ENCODE measurements around the gene LHX1. TPM values are rescaled to one million over a fixed set of nuclear protein-coding genes. Genes with fewer than 3 reads are reported as not detected.

LHX1 gene
- total RNA-seq, 1 donor from 2014 or later: not detected

DNA sequence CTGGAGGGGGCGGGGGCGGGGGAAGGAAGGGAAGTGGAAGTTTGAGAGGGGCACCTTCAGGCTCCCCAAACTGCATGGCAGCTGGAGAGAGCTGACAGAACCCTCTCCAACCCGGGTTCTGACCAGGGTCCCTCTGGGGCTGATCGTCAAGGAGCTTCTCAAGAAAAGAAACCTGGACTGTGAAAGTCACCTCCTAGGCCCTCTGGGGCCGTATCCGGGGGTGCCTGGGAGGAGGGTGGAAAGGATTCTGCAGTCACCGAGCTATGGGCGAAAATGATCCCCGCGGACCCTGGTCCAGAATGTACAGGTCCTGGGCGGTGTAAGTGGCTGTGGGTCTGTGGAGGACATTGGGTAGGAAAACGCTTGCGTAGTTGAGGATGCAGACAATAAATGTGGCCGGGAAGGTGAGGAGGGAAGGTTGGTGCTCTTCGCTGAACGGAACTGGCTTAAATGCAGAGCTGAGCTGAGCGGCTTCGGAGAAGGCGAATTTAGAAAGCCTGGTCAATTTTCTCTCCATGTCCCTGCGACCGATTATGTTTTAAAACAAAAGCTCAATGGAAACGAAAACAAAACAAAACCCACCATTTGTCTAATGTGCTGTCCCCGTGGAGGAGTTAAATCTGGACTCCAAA lies 3.6 kb upstream of the LHX1 start:
- H3K4me1 ChIP-seq: peaks cover 63% of the 10 kb centered on the region
- H3K27me3 ChIP-seq: peaks cover 100% of the 10 kb centered on the region
- H3K27ac ChIP-seq: no peak overlapping the region
- H3K4me3 ChIP-seq: no peak overlapping the region
- intact Hi-C loops (cut with DNase I): no loop called here
- no peaks in the 10 kb centered on the region for H3K9me3 ChIP-seq
- H3K36me3 ChIP-seq: no peaks in the 10 kb centered on the region
- DNase-seq: no peak
- TF ChIP-seq, protein P1, sequence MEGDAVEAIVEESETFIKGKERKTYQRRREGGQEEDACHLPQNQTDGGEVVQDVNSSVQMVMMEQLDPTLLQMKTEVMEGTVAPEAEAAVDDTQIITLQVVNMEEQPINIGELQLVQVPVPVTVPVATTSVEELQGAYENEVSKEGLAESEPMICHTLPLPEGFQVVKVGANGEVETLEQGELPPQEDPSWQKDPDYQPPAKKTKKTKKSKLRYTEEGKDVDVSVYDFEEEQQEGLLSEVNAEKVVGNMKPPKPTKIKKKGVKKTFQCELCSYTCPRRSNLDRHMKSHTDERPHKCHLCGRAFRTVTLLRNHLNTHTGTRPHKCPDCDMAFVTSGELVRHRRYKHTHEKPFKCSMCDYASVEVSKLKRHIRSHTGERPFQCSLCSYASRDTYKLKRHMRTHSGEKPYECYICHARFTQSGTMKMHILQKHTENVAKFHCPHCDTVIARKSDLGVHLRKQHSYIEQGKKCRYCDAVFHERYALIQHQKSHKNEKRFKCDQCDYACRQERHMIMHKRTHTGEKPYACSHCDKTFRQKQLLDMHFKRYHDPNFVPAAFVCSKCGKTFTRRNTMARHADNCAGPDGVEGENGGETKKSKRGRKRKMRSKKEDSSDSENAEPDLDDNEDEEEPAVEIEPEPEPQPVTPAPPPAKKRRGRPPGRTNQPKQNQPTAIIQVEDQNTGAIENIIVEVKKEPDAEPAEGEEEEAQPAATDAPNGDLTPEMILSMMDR (IDR thresholded peaks at IDR 0.05): no peak
- ATAC-seq: no peak

DNA sequence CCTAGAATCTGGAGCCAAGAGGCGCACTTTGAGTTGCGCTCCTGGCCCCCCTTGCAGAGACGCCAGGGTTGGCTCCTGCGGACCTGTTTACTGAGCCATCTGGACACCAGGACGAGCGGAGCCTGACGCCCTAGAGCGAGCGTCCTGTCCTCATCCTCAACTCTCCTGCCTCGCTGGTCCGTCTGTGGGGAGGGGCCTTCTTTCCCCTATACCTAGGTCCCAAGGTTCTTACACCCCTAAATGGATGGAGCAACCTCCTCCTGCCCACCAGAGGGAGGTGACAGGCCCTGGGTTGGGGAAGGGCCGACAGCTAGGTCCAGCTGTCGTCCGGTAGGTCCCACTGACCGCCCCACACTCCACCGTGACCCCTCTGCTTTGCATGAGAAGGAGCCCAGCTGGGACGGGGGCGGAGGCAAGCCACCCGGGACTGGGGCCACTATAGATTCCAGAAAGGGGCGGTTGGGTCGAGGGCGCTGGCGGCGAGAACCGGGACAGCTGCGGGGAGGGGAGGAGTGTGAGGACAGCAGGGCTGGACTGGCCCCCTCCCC lies 3.1 kb upstream of the LHX1 start:
- H3K27me3 ChIP-seq: peaks cover 100% of the 10 kb centered on the region
- H3K27ac ChIP-seq: no peak overlapping the region
- no peak for ATAC-seq
- TF ChIP-seq, protein P1 (IDR thresholded peaks at IDR 0.05): no peak
- H3K4me3 ChIP-seq: no peak overlapping the region
- intact Hi-C loops (cut with DNase I): no loop called here
- no peaks in the 10 kb centered on the region for H3K36me3 ChIP-seq
- peak; percentile 48 for DNase-seq
- H3K4me1 ChIP-seq: peaks cover 66% of the 10 kb centered on the region
- H3K9me3 ChIP-seq: no peaks in the 10 kb centered on the region

DNA sequence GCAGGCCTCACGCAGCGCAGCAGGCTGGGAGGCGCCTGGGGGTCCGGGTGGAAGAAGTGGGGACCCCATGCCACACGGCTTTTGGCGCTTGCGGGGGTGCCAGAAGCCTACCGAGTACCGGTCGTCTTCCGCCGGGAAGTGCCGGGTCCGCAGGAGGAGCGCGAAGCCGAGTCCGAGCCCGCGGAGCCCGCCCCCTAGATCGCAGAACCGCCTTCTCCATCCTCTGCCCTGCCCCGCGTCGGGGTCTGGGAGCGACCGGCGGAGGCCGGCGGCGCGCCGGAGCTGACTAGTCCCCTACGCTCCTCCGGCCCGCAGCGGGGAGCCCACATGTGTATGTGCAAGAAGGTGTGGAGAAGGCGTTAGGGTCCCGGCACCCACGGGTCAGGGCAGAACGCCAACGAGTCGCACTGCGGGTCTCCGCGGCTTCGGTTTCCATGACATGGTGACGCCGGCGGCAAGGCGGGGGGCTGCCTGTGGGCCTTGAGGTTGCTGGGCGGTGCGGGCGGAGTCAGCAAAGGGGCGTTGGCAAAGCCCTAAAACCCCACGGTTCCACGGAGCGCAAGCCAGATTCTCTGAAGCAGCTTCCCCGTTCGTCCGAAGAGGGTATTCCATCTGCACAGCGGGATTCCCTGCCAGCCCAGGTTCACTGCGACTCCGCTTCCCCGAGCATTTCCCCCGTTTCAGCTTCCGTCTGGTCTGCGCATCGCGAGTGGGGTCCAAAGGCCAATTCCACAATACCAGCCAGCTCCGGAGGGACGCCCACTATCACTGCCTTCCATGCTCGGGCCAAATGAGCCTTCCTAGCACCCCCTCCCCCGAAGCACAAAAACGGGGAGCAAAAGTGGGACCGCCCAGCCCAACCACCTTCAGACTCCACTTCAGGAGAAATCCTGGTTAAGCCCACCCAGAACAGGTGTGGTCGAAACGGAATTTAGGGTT lies 2.3 kb upstream of the LHX1 start:
- intact Hi-C loops (cut with DNase I): no loop called here
- Histone ChIP-seq H3K27ac (no peak overlapping the region), H3K9me3 (no peaks in the 10 kb centered on the region), H3K27me3 (peaks cover 100% of the 10 kb centered on the region), H3K4me3 (no peak overlapping the region), H3K36me3 (no peaks in the 10 kb centered on the region), H3K4me1 (peaks cover 69% of the 10 kb centered on the region)
- ATAC-seq: no peak
- TF ChIP-seq, protein P1 (IDR thresholded peaks at IDR 0.05): no peak
- DNase-seq: peak; percentile 64

DNA sequence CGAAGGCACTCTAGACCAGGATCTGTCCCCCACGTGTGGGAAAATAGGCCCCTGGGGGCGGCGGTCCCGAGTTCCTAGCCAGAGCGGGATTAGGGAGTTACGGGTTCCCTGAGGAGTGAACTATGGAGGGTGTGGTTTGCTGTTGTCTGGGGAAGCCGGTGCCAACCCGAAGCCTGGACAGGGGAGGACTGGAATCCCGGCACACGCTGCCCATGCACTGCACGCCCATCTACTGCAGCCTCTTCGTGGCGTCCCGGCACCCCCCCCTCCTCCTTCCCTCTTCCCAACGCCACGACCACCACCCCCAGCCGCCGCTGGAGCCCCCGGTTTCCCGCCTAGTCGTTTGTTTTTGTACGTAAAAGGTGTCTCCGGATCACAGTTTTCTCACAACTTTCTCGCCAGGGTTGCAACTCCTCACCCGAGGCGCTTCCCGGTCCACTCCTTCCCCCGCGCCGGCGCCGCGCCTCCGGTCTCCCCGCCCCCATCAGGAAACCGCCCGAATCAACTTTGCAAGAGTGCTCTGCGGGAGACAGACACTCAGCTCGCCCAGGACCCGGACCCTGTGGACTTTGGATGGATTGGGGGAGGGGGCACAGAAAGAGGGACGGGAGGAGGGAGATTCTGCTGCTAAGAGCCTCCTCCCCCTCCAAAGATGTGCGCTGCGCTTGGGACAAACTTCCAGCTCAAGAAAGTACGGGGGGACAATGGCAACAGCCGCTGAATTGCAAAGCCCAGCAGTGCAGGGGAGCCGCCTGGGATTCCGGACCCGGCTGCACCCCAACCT lies 1.4 kb upstream of the LHX1 start:
- H3K36me3 ChIP-seq: no peaks in the 10 kb centered on the region
- H3K4me1 ChIP-seq: peaks cover 69% of the 10 kb centered on the region
- TF ChIP-seq, protein P1 (IDR thresholded peaks at IDR 0.05): no peak
- H3K27ac ChIP-seq: no peak overlapping the region
- intact Hi-C loops (cut with DNase I): no loop called here
- H3K9me3 ChIP-seq: no peaks in the 10 kb centered on the region
- H3K27me3 ChIP-seq: peaks cover 100% of the 10 kb centered on the region
- DNase-seq (no peak), ATAC-seq (no peak)
- H3K4me3 ChIP-seq: no peak overlapping the region

DNA sequence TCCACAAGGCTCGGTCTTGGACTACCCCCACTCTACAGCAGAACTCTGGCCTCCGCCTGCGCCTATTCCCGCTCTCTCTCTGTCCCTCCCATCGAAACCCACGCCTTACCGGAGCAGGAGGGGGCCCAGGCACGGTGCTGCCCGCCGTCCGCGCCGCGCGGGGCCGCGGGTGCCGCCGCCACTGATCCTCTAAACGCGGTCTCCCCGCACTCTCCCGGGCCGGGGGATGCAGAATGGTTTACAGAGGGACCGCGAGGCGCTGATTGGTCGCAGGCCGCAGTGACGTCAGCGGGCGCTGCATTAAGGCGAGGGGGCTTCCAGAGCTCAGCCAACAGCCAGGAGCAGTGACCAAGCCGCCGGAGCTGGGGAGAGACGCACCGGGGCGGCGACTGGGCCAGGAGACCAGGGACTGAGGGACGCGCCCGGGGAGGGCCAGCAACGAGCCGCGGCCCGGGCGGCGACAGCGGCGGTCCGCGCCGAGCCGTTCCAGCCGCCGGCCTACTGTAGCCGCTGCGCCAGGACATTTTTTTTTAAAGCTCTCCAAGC lies 747 bp upstream of the LHX1 start:
- Histone ChIP-seq H3K4me1 (peaks cover 65% of the 10 kb centered on the region), H3K27me3 (peaks cover 100% of the 10 kb centered on the region), H3K27ac (no peak overlapping the region), H3K4me3 (no peak overlapping the region), H3K9me3 (no peaks in the 10 kb centered on the region), H3K36me3 (no peaks in the 10 kb centered on the region)
- TF ChIP-seq, protein P1 (IDR thresholded peaks at IDR 0.05): no peak
- intact Hi-C loops (cut with DNase I): no loop called here
- DNase-seq (no peak), ATAC-seq (no peak)

Measured in upper lobe of right lung (tissue), 1 donor.